Measurements from ENCODE around the gene CHD1.

DNA sequence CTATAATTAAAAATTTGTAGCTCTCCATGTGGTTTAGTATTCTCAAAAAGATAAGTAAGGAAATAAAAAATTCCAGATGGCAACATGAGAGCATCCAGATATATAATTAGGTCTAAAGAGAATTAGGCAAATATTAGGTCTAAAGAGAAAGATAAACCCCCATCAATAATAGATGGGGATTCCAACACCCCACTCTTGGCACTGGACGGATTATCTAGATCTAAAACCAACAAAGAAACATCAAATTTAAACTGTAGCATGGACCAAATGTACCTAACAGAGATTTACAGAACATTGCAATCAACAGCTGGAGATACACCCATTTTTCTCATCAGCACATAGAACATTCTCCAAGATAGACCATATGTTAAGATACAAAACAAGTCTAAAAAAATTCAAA lies 123.7 kb downstream of the CHD1 start:
- TF ChIP-seq, protein P1, sequence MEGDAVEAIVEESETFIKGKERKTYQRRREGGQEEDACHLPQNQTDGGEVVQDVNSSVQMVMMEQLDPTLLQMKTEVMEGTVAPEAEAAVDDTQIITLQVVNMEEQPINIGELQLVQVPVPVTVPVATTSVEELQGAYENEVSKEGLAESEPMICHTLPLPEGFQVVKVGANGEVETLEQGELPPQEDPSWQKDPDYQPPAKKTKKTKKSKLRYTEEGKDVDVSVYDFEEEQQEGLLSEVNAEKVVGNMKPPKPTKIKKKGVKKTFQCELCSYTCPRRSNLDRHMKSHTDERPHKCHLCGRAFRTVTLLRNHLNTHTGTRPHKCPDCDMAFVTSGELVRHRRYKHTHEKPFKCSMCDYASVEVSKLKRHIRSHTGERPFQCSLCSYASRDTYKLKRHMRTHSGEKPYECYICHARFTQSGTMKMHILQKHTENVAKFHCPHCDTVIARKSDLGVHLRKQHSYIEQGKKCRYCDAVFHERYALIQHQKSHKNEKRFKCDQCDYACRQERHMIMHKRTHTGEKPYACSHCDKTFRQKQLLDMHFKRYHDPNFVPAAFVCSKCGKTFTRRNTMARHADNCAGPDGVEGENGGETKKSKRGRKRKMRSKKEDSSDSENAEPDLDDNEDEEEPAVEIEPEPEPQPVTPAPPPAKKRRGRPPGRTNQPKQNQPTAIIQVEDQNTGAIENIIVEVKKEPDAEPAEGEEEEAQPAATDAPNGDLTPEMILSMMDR (conservative IDR thresholded peaks at IDR 0.05; ENCODE audit: low read depth, low read length): no peak
- no peak for TF ChIP-seq MAZ (IDR thresholded peaks at IDR 0.05; ENCODE audit: borderline replicate concordance, low read depth, low read length)
- TF ChIP-seq, protein P2, sequence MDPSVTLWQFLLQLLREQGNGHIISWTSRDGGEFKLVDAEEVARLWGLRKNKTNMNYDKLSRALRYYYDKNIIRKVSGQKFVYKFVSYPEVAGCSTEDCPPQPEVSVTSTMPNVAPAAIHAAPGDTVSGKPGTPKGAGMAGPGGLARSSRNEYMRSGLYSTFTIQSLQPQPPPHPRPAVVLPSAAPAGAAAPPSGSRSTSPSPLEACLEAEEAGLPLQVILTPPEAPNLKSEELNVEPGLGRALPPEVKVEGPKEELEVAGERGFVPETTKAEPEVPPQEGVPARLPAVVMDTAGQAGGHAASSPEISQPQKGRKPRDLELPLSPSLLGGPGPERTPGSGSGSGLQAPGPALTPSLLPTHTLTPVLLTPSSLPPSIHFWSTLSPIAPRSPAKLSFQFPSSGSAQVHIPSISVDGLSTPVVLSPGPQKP (IDR thresholded peaks at IDR 0.05; ENCODE audit: borderline replicate concordance, low read depth, low read length): no peak
- TF ChIP-seq POLR2A (IDR thresholded peaks at IDR 0.05; ENCODE audit: low read depth, low read length): no peak
- no peak for TF ChIP-seq RAD21 (IDR thresholded peaks at IDR 0.05; ENCODE audit: low read length)
- no peak for TF ChIP-seq FOS (IDR thresholded peaks at IDR 0.05; ENCODE audit: low read depth, low read length)
- no peak for TF ChIP-seq RCOR1 (IDR thresholded peaks at IDR 0.05; ENCODE audit: insufficient replicate concordance, low read length)
- no peak for TF ChIP-seq MAFK (IDR thresholded peaks at IDR 0.05; ENCODE audit: low read depth, low read length)
- no peak for TF ChIP-seq CHD1 (IDR thresholded peaks at IDR 0.05; ENCODE audit: low read depth, low read length)
- TF ChIP-seq SMC3 (IDR thresholded peaks at IDR 0.05; ENCODE audit: low read depth, low read length): no peak
- no peak for TF ChIP-seq BHLHE40 (IDR thresholded peaks at IDR 0.05; ENCODE audit: low read depth, low read length)

Data from IMR-90 (cell line).